ENCODE measurements around the gene PRDM7.
A peak's percentile ranks its signal among the peaks of the same experiment; 100 is the strongest.

The PRDM7 gene

GRCh38 chr16:90020260-90020837, 56.8 kb downstream of the PRDM7 start:
- Histone ChIP-seq H3K27me3 (replicated peaks; ENCODE audit: control insufficient read depth, insufficient read depth, low read length) (no peaks in the 10 kb centered on the region), H3K36me3 (ENCODE audit: control insufficient read depth, insufficient read depth, low read length, severe bottlenecking) (no peaks in the 10 kb centered on the region), H3K9me3 (ENCODE audit: control insufficient read depth, low read length) (no peaks in the 10 kb centered on the region), H3K4me3 (ENCODE audit: low read length) (peak overlapping the region; percentile 63), H3K4me1 (ENCODE audit: control insufficient read depth, insufficient read depth, low read length) (peaks cover 19% of the 10 kb centered on the region), H3K9ac (ENCODE audit: low read length) (peak overlapping the region; percentile 45)
- no peak for DNase-seq (ENCODE audit: low read depth)

- Histone ChIP-seq H3K27me3 (replicated peaks; ENCODE audit: control insufficient read depth, insufficient read depth, low read length) (no peaks in the 10 kb centered on the region), H3K4me1 (ENCODE audit: control insufficient read depth, insufficient read depth, low read length) (peaks cover 19% of the 10 kb centered on the region), H3K9me3 (ENCODE audit: control insufficient read depth, low read length) (no peaks in the 10 kb centered on the region), H3K4me3 (ENCODE audit: low read length) (peak overlapping the region; percentile 63), H3K36me3 (ENCODE audit: control insufficient read depth, insufficient read depth, low read length, severe bottlenecking) (no peaks in the 10 kb centered on the region), H3K9ac (ENCODE audit: low read length) (peak overlapping the region; percentile 45)
- peak; percentile 56 for DNase-seq (ENCODE audit: low read depth)
These were observed 57.4 kb downstream of the PRDM7 start for GRCh38 chr16:90019543-90020259.

GRCh38 chr16:90018652-90019542, 58.2 kb downstream of the PRDM7 start, which contains the start of gene DBNDD1:
Gene DBNDD1 (minus strand): TSS chr16:90019456. CDS start chr16:90019341, 115 bp downstream.
- Histone ChIP-seq H3K27me3 (replicated peaks; ENCODE audit: control insufficient read depth, insufficient read depth, low read length) (no peaks in the 10 kb centered on the region), H3K4me1 (ENCODE audit: control insufficient read depth, insufficient read depth, low read length) (peaks cover 19% of the 10 kb centered on the region), H3K36me3 (ENCODE audit: control insufficient read depth, insufficient read depth, low read length, severe bottlenecking) (no peaks in the 10 kb centered on the region), H3K4me3 (ENCODE audit: low read length) (peak within 1 kb of the TSS; percentile 63), H3K9me3 (ENCODE audit: control insufficient read depth, low read length) (no peaks in the 10 kb centered on the region), H3K9ac (ENCODE audit: low read length) (peak within 1 kb of the TSS; percentile 45)
- DNase-seq (ENCODE audit: low read depth): no peak

- H3K4me3 ChIP-seq (ENCODE audit: low read length): no peak overlapping the region
- DNase-seq (ENCODE audit: low read depth): no peak
- no peaks in the 10 kb centered on the region for H3K27me3 ChIP-seq (replicated peaks; ENCODE audit: control insufficient read depth, insufficient read depth, low read length)
- no peak overlapping the region for H3K9ac ChIP-seq (ENCODE audit: low read length)
- H3K9me3 ChIP-seq (ENCODE audit: control insufficient read depth, low read length): no peaks in the 10 kb centered on the region
- H3K4me1 ChIP-seq (ENCODE audit: control insufficient read depth, insufficient read depth, low read length): peaks cover 15% of the 10 kb centered on the region
- no peaks in the 10 kb centered on the region for H3K36me3 ChIP-seq (ENCODE audit: control insufficient read depth, insufficient read depth, low read length, severe bottlenecking)
These were observed 58.9 kb downstream of the PRDM7 start for GRCh38 chr16:90018297-90018651.

GRCh38 chr16:90016339-90016950, 60.7 kb downstream of the PRDM7 start:
- H3K9ac ChIP-seq (ENCODE audit: low read length): no peak overlapping the region
- no peak overlapping the region for H3K4me3 ChIP-seq (ENCODE audit: low read length)
- no peaks in the 10 kb centered on the region for H3K27me3 ChIP-seq (replicated peaks; ENCODE audit: control insufficient read depth, insufficient read depth, low read length)
- H3K9me3 ChIP-seq (ENCODE audit: control insufficient read depth, low read length): no peaks in the 10 kb centered on the region
- H3K4me1 ChIP-seq (ENCODE audit: control insufficient read depth, insufficient read depth, low read length): peaks cover 9% of the 10 kb centered on the region
- H3K36me3 ChIP-seq (ENCODE audit: control insufficient read depth, insufficient read depth, low read length, severe bottlenecking): no peaks in the 10 kb centered on the region
- DNase-seq (ENCODE audit: low read depth): no peak

GRCh38 chr16:90015586-90016338, 61.4 kb downstream of the PRDM7 start:
- no peak for DNase-seq (ENCODE audit: low read depth)
- Histone ChIP-seq H3K27me3 (replicated peaks; ENCODE audit: control insufficient read depth, insufficient read depth, low read length) (no peaks in the 10 kb centered on the region), H3K9ac (ENCODE audit: low read length) (no peak overlapping the region), H3K4me1 (ENCODE audit: control insufficient read depth, insufficient read depth, low read length) (peaks cover 6% of the 10 kb centered on the region), H3K9me3 (ENCODE audit: control insufficient read depth, low read length) (no peaks in the 10 kb centered on the region), H3K4me3 (ENCODE audit: low read length) (no peak overlapping the region), H3K36me3 (ENCODE audit: control insufficient read depth, insufficient read depth, low read length, severe bottlenecking) (no peaks in the 10 kb centered on the region)

GRCh38 chr16:90012991-90013745, 64.0 kb downstream of the PRDM7 start:
- no peaks in the 10 kb centered on the region for H3K9me3 ChIP-seq (ENCODE audit: control insufficient read depth, low read length)

GRCh38 chr16:90011908-90012501, 65.1 kb downstream of the PRDM7 start:
- H3K9ac ChIP-seq (ENCODE audit: low read length): no peak overlapping the region
- no peaks in the 10 kb centered on the region for H3K9me3 ChIP-seq (ENCODE audit: control insufficient read depth, low read length)
- H3K4me1 ChIP-seq (ENCODE audit: control insufficient read depth, insufficient read depth, low read length): no peaks in the 10 kb centered on the region
- H3K36me3 ChIP-seq (ENCODE audit: control insufficient read depth, insufficient read depth, low read length, severe bottlenecking): no peaks in the 10 kb centered on the region
- no peak for DNase-seq (ENCODE audit: low read depth)
- H3K27me3 ChIP-seq (replicated peaks; ENCODE audit: control insufficient read depth, insufficient read depth, low read length): no peaks in the 10 kb centered on the region
- no peak overlapping the region for H3K4me3 ChIP-seq (ENCODE audit: low read length)

More at GRCh38 chr16:90012991-90013745, 64.0 kb downstream of the PRDM7 start:
- no peak for DNase-seq (ENCODE audit: low read depth)
- H3K27me3 ChIP-seq (replicated peaks; ENCODE audit: control insufficient read depth, insufficient read depth, low read length): no peaks in the 10 kb centered on the region
- no peak overlapping the region for H3K4me3 ChIP-seq (ENCODE audit: low read length)
- no peaks in the 10 kb centered on the region for H3K36me3 ChIP-seq (ENCODE audit: control insufficient read depth, insufficient read depth, low read length, severe bottlenecking)
- no peak overlapping the region for H3K9ac ChIP-seq (ENCODE audit: low read length)
- no peaks in the 10 kb centered on the region for H3K4me1 ChIP-seq (ENCODE audit: control insufficient read depth, insufficient read depth, low read length)

GRCh38 chr16:90011508-90011819, 65.7 kb downstream of the PRDM7 start:
- no peaks in the 10 kb centered on the region for H3K9me3 ChIP-seq (ENCODE audit: control insufficient read depth, low read length)
- H3K9ac ChIP-seq (ENCODE audit: low read length): no peak overlapping the region
- no peak for DNase-seq (ENCODE audit: low read depth)
- H3K36me3 ChIP-seq (ENCODE audit: control insufficient read depth, insufficient read depth, low read length, severe bottlenecking): no peaks in the 10 kb centered on the region
- H3K4me3 ChIP-seq (ENCODE audit: low read length): no peak overlapping the region
- no peaks in the 10 kb centered on the region for H3K4me1 ChIP-seq (ENCODE audit: control insufficient read depth, insufficient read depth, low read length)
- no peaks in the 10 kb centered on the region for H3K27me3 ChIP-seq (replicated peaks; ENCODE audit: control insufficient read depth, insufficient read depth, low read length)
